GM12878 (cell line): ENCODE data around the gene STX10. TPM values are rescaled to one million over a fixed set of nuclear protein-coding genes. Genes with fewer than 3 reads are reported as not detected.

Source experiments
- ASH2L ChIP-seq: fragments of 300-600, 200-600 bp; sonication (generic); IDR thresholded peaks from 2 replicates; pipeline ENCODE4 v1.6.1; 2017; ENCODE audit warnings: low read depth, mild to moderate bottlenecking, borderline replicate concordance
- BCLAF1 ChIP-seq: fragments of 450-650 bp; IDR thresholded peaks from 2 replicates; pipeline ENCODE4 v1.6.1; 2017; ENCODE audit warnings: antibody characterized with exemption, mild to moderate bottlenecking, moderate library complexity
- CBFB ChIP-seq: IDR thresholded peaks from 2 replicates; pipeline ENCODE4 v1.6.1; 2016; ENCODE audit warnings: antibody characterized with exemption, low read depth
- EGR1 ChIP-seq, 2 experiments: IDR thresholded peaks; 1 replicate in 1 of 2; 2 replicates in 1 of 2; pipeline ENCODE4 v1.6.1; 2011 to 2012; ENCODE audit warnings: low read depth in 2 of 2, low read length in 2 of 2, borderline replicate concordance in 1 of 2, mild to moderate bottlenecking in 1 of 2, moderate library complexity in 1 of 2
- FOXK2 ChIP-seq: fragments of 450-650 bp; IDR thresholded peaks from 2 replicates; pipeline ENCODE4 v1.6.1; 2017; ENCODE audit warnings: mild to moderate bottlenecking, moderate library complexity
- GATAD2B ChIP-seq: fragments of 450-650 bp; conservative IDR thresholded peaks from 2 replicates; pipeline ENCODE4 v1.6.1; 2017; ENCODE audit warnings: low read depth, mild to moderate bottlenecking, moderate library complexity
- HDAC6 ChIP-seq: fragments of 200-600 bp; sonication (generic); IDR thresholded peaks from one replicate; pipeline ENCODE4 v1.8.0; 2017; ENCODE audit warnings: antibody characterized with exemption; ENCODE audit not compliant: unreplicated experiment
- MTA3 ChIP-seq: IDR thresholded peaks from 2 replicates; pipeline ENCODE4 v1.6.1; 2012; ENCODE audit warnings: low read length, inconsistent platforms, borderline replicate concordance
- PRDM15 ChIP-seq: fragments of 450-650 bp; formaldehyde crosslinking; IDR thresholded peaks from 2 replicates; pipeline ENCODE4 v1.4.0; 2020; ENCODE audit warnings: mild to moderate bottlenecking, moderate library complexity
- RFX5 ChIP-seq: IDR thresholded peaks from 2 replicates; pipeline ENCODE4 v1.6.1; 2011; ENCODE audit warnings: low read depth, low read length, improper control_type of control experiment
- RUNX3 ChIP-seq: IDR thresholded peaks from 2 replicates; pipeline ENCODE4 v1.6.1; 2012; ENCODE audit warnings: low read length, inconsistent platforms
- SMC3 ChIP-seq: IDR thresholded peaks from 2 replicates; pipeline ENCODE4 v1.6.1; 2011; ENCODE audit warnings: low read length, improper control_type of control experiment, borderline replicate concordance
- SPI1 ChIP-seq: IDR thresholded peaks from 2 replicates; pipeline ENCODE4 v1.6.1; 2011; ENCODE audit warnings: low read depth, mild to moderate bottlenecking, low read length, moderate library complexity, borderline replicate concordance; ENCODE audit not compliant: insufficient read depth
- TAF1 ChIP-seq: IDR thresholded peaks from 2 replicates; pipeline ENCODE4 v1.6.1; 2011; ENCODE audit warnings: mild to moderate bottlenecking, low read depth, low read length, borderline replicate concordance
- USF2 ChIP-seq: IDR thresholded peaks from 2 replicates; pipeline ENCODE4 v1.6.1; 2011; ENCODE audit warnings: low read depth, low read length, improper control_type of control experiment, borderline replicate concordance
- YY1 ChIP-seq: IDR thresholded peaks from 2 replicates; pipeline ENCODE4 v1.6.1; 2011; ENCODE audit warnings: low read depth, mild to moderate bottlenecking, low read length
- ZNF687 ChIP-seq: fragments of 450-650 bp; IDR thresholded peaks from 2 replicates; pipeline ENCODE4 v1.6.1; 2017; ENCODE audit warnings: mild to moderate bottlenecking, moderate library complexity
- ZSCAN29 ChIP-seq: fragments of 450-650 bp; IDR thresholded peaks from 2 replicates; pipeline ENCODE4 v1.6.1; 2017; ENCODE audit warnings: mild to moderate bottlenecking, moderate library complexity
- polyA plus RNA-seq, 11 experiments: library from polyadenylated mRNA; depleted of rRNA in 4 of 11; unstranded in 6 of 11; stranded (reverse) in 5 of 11; fragments of >200 nt; fragmentation: Nextera tagmentation in 4 of 11; fragmentation: Illumina TruSeq in 1 of 11; extraction: Ambion mirVana in 4 of 11; extraction: Trizol in 1 of 11; gene quantifications; 1 replicate in 1 of 11; 2 replicates in 10 of 11; pipeline versions ENCODE4 v1.2.1 to v1.2.3, GENCODE V29; 2011 to 2016; ENCODE audit warnings: inconsistent platforms in 2 of 11, missing spikeins in 2 of 11, low read depth in 1 of 11
- total RNA-seq, 4 experiments: library from RNA; depleted of rRNA in 3 of 4; stranded (reverse); fragments of >200 nt in 3 of 4; fragmentation: Illumina TruSeq in 1 of 4; extraction: Trizol in 1 of 4; gene quantifications; 2 replicates each; pipeline versions ENCODE4 v1.2.1 to v1.2.3, GENCODE V29; 2013 to 2021

STX10 gene
- total and polyA plus RNA-seq, 10 of the 15 experiments (the other 5 are each of a cell fraction or from before 2014, with no cell fraction given) = 0.56 to 76.1 (median 47.6) TPM

- TF ChIP-seq ZNF687 (no peak), PRDM15 (no peak), SMC3 (no peak), TAF1 (peak; percentile 13; the same call in 1 of the 2 replicates), RUNX3 (no peak), SPI1 (peak; percentile 76; the same call in 1 of the 2 replicates), CBFB (peak; percentile 29; the same call in 1 of the 2 replicates), USF2 (no peak; the same call in 1 of the 2 replicates), EGR1 (IDR thresholded peaks at IDR 0.05; ENCODE audit: borderline replicate concordance in 1 of 2, low read depth in 2 of 2, low read length in 2 of 2) (peak in 1 of 2 experiments; percentile 79; a peak in 2 of 3 replicates), MTA3 (no peak), BCLAF1 (no peak), RFX5 (no peak), ZSCAN29 (no peak), HDAC6 (no peak), ASH2L (no peak), YY1 (0 out of 2 replicates have a peak, but pooled peaks have one; percentile 5), FOXK2 (no peak), GATAD2B (peak; percentile 31; the same call in 1 of the 2 replicates)
These were observed 1.6 kb upstream of the STX10 start (continued) for GRCh38 chr19:13151605-13152355.
